Tibial artery (tissue), 4 donors: ENCODE measurements around the gene EXOSC2.
"Not testable (repeated sequence)": the region's sequence is repeated elsewhere in the genome, so short reads cannot be mapped to it uniquely, and the experiment has no call there.

Experiments
- DNase-seq, 2 donors: peaks; one replicate each; pipeline ENCODE4 v3.0.0-alpha.2; 2019
- H3K27ac ChIP-seq, 2 donors: fragments of 200-600 bp; sonication (generic) in 1 of 2; 1 replicate in 1 of 2; 2 replicates in 1 of 2; pipeline ENCODE4 v1.5.1; 2018 to 2019; ENCODE audit warnings: mild to moderate bottlenecking in 1 of 2
- H3K27me3 ChIP-seq, 2 donors: fragments of 200-600 bp; sonication (generic) in 1 of 2; one replicate each; pipeline versions ENCODE4 v1.5.1 to v1.6.0; 2016 to 2019
- H3K36me3 ChIP-seq, 3 donors: fragments of 200-600 bp; sonication (generic) in 2 of 3; one replicate each; pipeline ENCODE4 v1.5.1; 2016 to 2019; ENCODE audit warnings: mild to moderate bottlenecking in 2 of 3
- H3K4me1 ChIP-seq, 4 donors: fragments of 200-600 bp; sonication (generic) in 2 of 4; 1 replicate in 3 of 4; 2 replicates in 1 of 4; pipeline ENCODE4 v1.5.1; 2016 to 2019
- H3K4me3 ChIP-seq, 2 donors: fragments of 200-600 bp; sonication (generic) in 1 of 2; 1 replicate in 1 of 2; 2 replicates in 1 of 2; pipeline ENCODE4 v1.5.1; 2018 to 2019; ENCODE audit warnings: mild to moderate bottlenecking in 2 of 2
- H3K9me3 ChIP-seq, 3 donors: fragments of 200-600 bp; sonication (generic) in 1 of 3; one replicate each; pipeline ENCODE4 v1.5.1; 2016 to 2019
- CTCF ChIP-seq, 2 experiments: fragments of 200-600 bp in 1 of 2; fragments of 450-650 bp in 1 of 2; IDR thresholded peaks; one replicate each; pipeline ENCODE4 v1.5.1; 2017 to 2019; ENCODE audit warnings: antibody characterized with exemption in 2 of 2, mild to moderate bottlenecking in 1 of 2, moderate library complexity in 1 of 2
- intact Hi-C: fragments of 100-400 bp; cut with DNase I; formaldehyde crosslinking; loops from one replicate; pipeline ENCODE4 v1.15.0; 2023; ENCODE audit warnings: low total_unique reads

Gene EXOSC2

GRCh38 chr9:130677252-130677651 lies 16.3 kb upstream of the EXOSC2 start:
- Histone ChIP-seq H3K4me3 (no peak overlapping the region), H3K4me1 (peaks cover 0 to 14% (median 13%) of the 10 kb centered on the region in 4 donors), H3K9me3 (no peaks in the 10 kb centered on the region), H3K27me3 (peaks cover 0 to 33% of the 10 kb centered on the region in 2 donors), H3K27ac (no peak overlapping the region), H3K36me3 (no peaks in the 10 kb centered on the region)
- TF ChIP-seq CTCF (IDR thresholded peaks at IDR 0.05): no peak
- intact Hi-C loops: no loop called here
- no peak for DNase-seq

GRCh38 chr9:130680836-130681768 lies 12.5 kb upstream of the EXOSC2 start:
- Histone ChIP-seq H3K36me3 (no peaks in the 10 kb centered on the region), H3K9me3 (peaks cover 0 to 4% (median 3%) of the 10 kb centered on the region in 3 donors), H3K27ac (no peak overlapping the region), H3K4me3 (peak overlapping the region; percentile 43 to 62), H3K4me1 (peaks cover 0 to 17% (median 15%) of the 10 kb centered on the region in 4 donors), H3K27me3 (peaks cover 0 to 33% of the 10 kb centered on the region in 2 donors)
- no peak for TF ChIP-seq CTCF (IDR thresholded peaks at IDR 0.05)
- DNase-seq: peak; percentile 48 to 82
- intact Hi-C loops: loop anchor here (5.0 to 10.0 kb wide), 2 partner anchors 106 to 219 kb away; partner anchors contain the start of gene FUBP3

GRCh38 chr9:130681769-130682420 lies 11.7 kb upstream of the EXOSC2 start:
- no peak for TF ChIP-seq CTCF (IDR thresholded peaks at IDR 0.05)
- no peak for DNase-seq
- intact Hi-C loops: loop anchor here (5.0 to 10.0 kb wide), 2 partner anchors 107 to 220 kb away; partner anchors contain the start of gene FUBP3
- Histone ChIP-seq H3K4me1 (peaks cover 0 to 17% (median 15%) of the 10 kb centered on the region in 4 donors), H3K4me3 (peak overlapping the region; percentile 43 to 62), H3K9me3 (peaks cover 0 to 4% (median 3%) of the 10 kb centered on the region in 3 donors), H3K27me3 (peaks cover 0 to 33% of the 10 kb centered on the region in 2 donors), H3K36me3 (no peaks in the 10 kb centered on the region), H3K27ac (no peak overlapping the region)

GRCh38 chr9:130682421-130683121 lies 11.0 kb upstream of the EXOSC2 start:
- peaks cover 0 to 17% (median 15%) of the 10 kb centered on the region in 4 donors for H3K4me1 ChIP-seq
- DNase-seq: peak; percentile 56 to 84
- H3K9me3 ChIP-seq: peaks cover 0 to 4% (median 3%) of the 10 kb centered on the region in 3 donors
- H3K4me3 ChIP-seq: peak overlapping the region; percentile 43 to 62
- peaks cover 0 to 29% of the 10 kb centered on the region in 2 donors for H3K27me3 ChIP-seq
- no peaks in the 10 kb centered on the region for H3K36me3 ChIP-seq
- no peak overlapping the region for H3K27ac ChIP-seq
- intact Hi-C loops: loop anchor here (5.0 to 10.0 kb wide), 2 partner anchors 108 to 220 kb away; partner anchors contain the start of gene FUBP3
- TF ChIP-seq CTCF (IDR thresholded peaks at IDR 0.05): peak; percentile 72 to 76

GRCh38 chr9:130685104-130685503 lies 8.5 kb upstream of the EXOSC2 start:
- Histone ChIP-seq H3K9me3 (peaks cover 0 to 4% (median 3%) of the 10 kb centered on the region in 3 donors), H3K27me3 (peaks cover 0 to 10% of the 10 kb centered on the region in 2 donors), H3K4me3 (no peak overlapping the region), H3K4me1 (peaks cover 0 to 20% (median 16%) of the 10 kb centered on the region in 4 donors), H3K36me3 (no peaks in the 10 kb centered on the region), H3K27ac (no peak overlapping the region)
- no peak for DNase-seq
- TF ChIP-seq CTCF (IDR thresholded peaks at IDR 0.05): no peak
- intact Hi-C loops: loop anchor here (10.0 kb wide), 1 partner anchor 110 kb away; the partner anchor contains the start of gene FUBP3

GRCh38 chr9:130685945-130686344 lies 7.6 kb upstream of the EXOSC2 start:
- not testable (repeated sequence) for H3K4me3 ChIP-seq, DNase-seq, H3K27ac ChIP-seq, H3K27me3 ChIP-seq, H3K9me3 ChIP-seq, H3K36me3 ChIP-seq
- intact Hi-C loops: loop anchor here (10.0 kb wide), 1 partner anchor 111 kb away; the partner anchor contains the start of gene FUBP3
- H3K4me1 ChIP-seq: peaks cover 0 to 20% (median 17%) of the 10 kb centered on the region in 4 donors
